HepG2 (cell line): ENCODE data around the gene LEPROT. TPM values are rescaled to one million over a fixed set of nuclear protein-coding genes. Genes with fewer than 3 reads are reported as not detected.
A peak's percentile ranks its signal among the peaks of the same experiment; 100 is the strongest.

Experiments
- ATAC-seq: fragments of 200-7000 bp; cut with Tn5 transposase; 3 replicates; pipeline ENCODE4 v1.9.1; 2020; ENCODE audit warnings: mild to moderate bottlenecking, moderate library complexity
- BruUV-seq: library from RNA; stranded (reverse); fragments of 400-500 nt; replicated peaks from 2 replicates; lab custom pipeline; 2021; lab: Mats Ljungman, UMichigan
- CTCF ChIA-PET: fragments of 300-600 bp; formaldehyde crosslinking; extraction: SDS; loops from one replicate; lab custom pipeline; 2021; ENCODE audit warnings: low total read pairs, inconsistent platforms, low intra/inter-chr PET ratio; lab: Yijun Ruan, JAX
- POLR2A ChIA-PET: fragments of 350-600 bp; sonication (Branson Sonifier 250); formaldehyde crosslinking; loops from one replicate; lab custom pipeline; 2020; ENCODE audit warnings: antibody characterized with exemption, inconsistent platforms; lab: Yijun Ruan, JAX
- DNase-seq: peaks from one replicate; pipeline ENCODE4 v3.0.0-alpha.2; 2015; ENCODE audit warnings: low spot score
- FAIRE-seq: peaks from 3 replicates; lab custom pipeline; 2011; peaks lifted over from hg19 to GRCh38; lab: Jason Lieb, UNC
- H2AFZ ChIP-seq: one replicate; pipeline ENCODE4 v1.6.1; 2011; ENCODE audit warnings: low read length, inconsistent platforms
- H3K27ac ChIP-seq: fragments of 300-600 bp; 3 replicates; pipeline ENCODE4 v1.8.0; 2011; ENCODE audit warnings: mixed run types, mild to moderate bottlenecking, mixed read lengths, low read length, inconsistent platforms; ENCODE audit not compliant: insufficient read depth; ENCODE audit errors: extremely low read length
- H3K27me3 ChIP-seq, 2 experiments: fragments of 200-600 bp in 1 of 2; 2 replicates in 1 of 2; 3 replicates in 1 of 2; pipeline versions ENCODE4 v1.6.0 to v1.8.0; 2011; ENCODE audit warnings: low read length in 2 of 2, mild to moderate bottlenecking in 2 of 2, moderate library complexity in 2 of 2, inconsistent platforms in 1 of 2; ENCODE audit not compliant: insufficient read depth in 2 of 2, control insufficient read depth in 1 of 2
- H3K36me3 ChIP-seq, 2 experiments: fragments of 200-600 bp in 1 of 2; replicated peaks in 1 of 2; 2 replicates in 1 of 2; 3 replicates in 1 of 2; pipeline versions ENCODE4 v1.5.1 to v1.8.0; 2011; ENCODE audit warnings: low read length in 2 of 2, inconsistent platforms in 1 of 2; ENCODE audit not compliant: insufficient read depth in 2 of 2, control insufficient read depth in 1 of 2
- H3K4me1 ChIP-seq: 2 replicates; pipeline ENCODE4 v1.5.1; 2012; ENCODE audit warnings: low read length, inconsistent platforms; ENCODE audit not compliant: insufficient read depth
- H3K4me2 ChIP-seq: 2 replicates; pipeline ENCODE4 v1.6.0; 2011; ENCODE audit warnings: low read depth, low read length, inconsistent platforms
- H3K4me3 ChIP-seq, 3 experiments: fragments of 200-600 bp in 1 of 3; sonication (generic), shearing (Covaris generic) in 1 of 3; replicated peaks in 1 of 3; 2 replicates each; pipeline ENCODE4 v1.5.1; 2011 to 2016; ENCODE audit warnings: low read length in 3 of 3, inconsistent platforms in 2 of 3, low read depth in 2 of 3, mild to moderate bottlenecking in 2 of 3, control low read depth in 1 of 3, mixed read lengths in 1 of 3; ENCODE audit not compliant: insufficient read depth in 1 of 3
- H3K79me2 ChIP-seq: one replicate; pipeline ENCODE4 v1.6.1; 2011; ENCODE audit warnings: low read length, inconsistent platforms; ENCODE audit not compliant: insufficient read depth
- H3K9ac ChIP-seq: 2 replicates; pipeline ENCODE4 v1.6.0; 2011; ENCODE audit warnings: mild to moderate bottlenecking, low read depth, low read length, inconsistent platforms; ENCODE audit not compliant: insufficient read depth
- H3K9me3 ChIP-seq: 2 replicates; pipeline ENCODE4 v1.5.1; 2012; ENCODE audit warnings: mild to moderate bottlenecking, low read length
- H4K20me1 ChIP-seq: 2 replicates; pipeline ENCODE4 v1.6.0; 2011; ENCODE audit warnings: inconsistent platforms, mild to moderate bottlenecking, low read length, moderate library complexity; ENCODE audit not compliant: insufficient read depth
- AKAP8 ChIP-seq: sonication (generic); formaldehyde crosslinking; IDR thresholded peaks from 2 replicates; pipeline ENCODE4 v1.5.1; 2020; ENCODE audit warnings: mild to moderate bottlenecking, missing genetic modification reagents
- ATF7 ChIP-seq, 2 experiments: fragments of 450-650 bp in 1 of 2; sonication (generic) in 1 of 2; formaldehyde crosslinking in 1 of 2; IDR thresholded peaks; 2 replicates each; pipeline versions ENCODE4 v1.4.0 to v1.6.1; 2016 to 2020; ENCODE audit warnings: antibody characterized with exemption in 1 of 2, mild to moderate bottlenecking in 1 of 2, missing genetic modification reagents in 1 of 2
- CC2D1A ChIP-seq: sonication (generic); formaldehyde crosslinking; IDR thresholded peaks from 2 replicates; pipeline ENCODE4 v1.8.1; 2023; ENCODE audit warnings: mild to moderate bottlenecking, missing genetic modification reagents
- ESRRA ChIP-seq: sonication (generic); formaldehyde crosslinking; IDR thresholded peaks from 2 replicates; pipeline ENCODE4 v1.5.1; 2020; ENCODE audit warnings: mild to moderate bottlenecking, low read depth, missing genetic modification reagents
- FIP1L1 ChIP-seq: fragments of 200-400 bp; formaldehyde crosslinking; IDR thresholded peaks from 2 replicates; pipeline ENCODE4 v1.6.1; 2018; ENCODE audit warnings: low read depth, mild to moderate bottlenecking, low read length, moderate library complexity, borderline replicate concordance; ENCODE audit not compliant: insufficient read depth
- FOSL2 ChIP-seq: sonication (generic); formaldehyde crosslinking; IDR thresholded peaks from 2 replicates; pipeline ENCODE4 v1.4.0; 2020; ENCODE audit warnings: missing genetic modification reagents
- HOXA3 ChIP-seq: sonication (generic); formaldehyde crosslinking; IDR thresholded peaks from 2 replicates; pipeline ENCODE4 v1.5.0; 2020; ENCODE audit warnings: missing genetic modification reagents
- MEIS2 ChIP-seq: sonication (generic); formaldehyde crosslinking; IDR thresholded peaks from 2 replicates; pipeline ENCODE4 v1.9.0; 2021; ENCODE audit warnings: mild to moderate bottlenecking, missing genetic modification reagents
- MYNN ChIP-seq: sonication (generic); formaldehyde crosslinking; IDR thresholded peaks from 2 replicates; pipeline ENCODE4 v1.4.0; 2020; ENCODE audit warnings: mild to moderate bottlenecking, low read depth, missing genetic modification reagents
- NFRKB ChIP-seq: fragments of 450-650 bp; IDR thresholded peaks from 2 replicates; pipeline ENCODE4 v1.6.1; 2017
- POGZ ChIP-seq: sonication (generic); formaldehyde crosslinking; IDR thresholded peaks from 2 replicates; pipeline ENCODE4 v1.4.0; 2020; ENCODE audit warnings: mild to moderate bottlenecking, missing genetic modification reagents
- RCOR2 ChIP-seq: IDR thresholded peaks from 2 replicates; pipeline ENCODE4 v1.6.1; 2016; ENCODE audit warnings: missing biosample characterization, missing genetic modification reagents
- SIX1 ChIP-seq: sonication (generic); formaldehyde crosslinking; IDR thresholded peaks from 2 replicates; pipeline ENCODE4 v1.4.0; 2020; ENCODE audit warnings: missing genetic modification reagents, borderline replicate concordance
- TARDBP ChIP-seq: sonication (generic); formaldehyde crosslinking; IDR thresholded peaks from 2 replicates; pipeline ENCODE4 v1.8.0; 2022; ENCODE audit warnings: mild to moderate bottlenecking, missing genetic modification reagents
- TBX3 ChIP-seq: fragments of 450-650 bp; IDR thresholded peaks from 2 replicates; pipeline ENCODE4 v1.6.1; 2017; ENCODE audit warnings: antibody characterized with exemption, mild to moderate bottlenecking, inconsistent platforms, borderline replicate concordance
- TEAD2 ChIP-seq: sonication (generic); formaldehyde crosslinking; IDR thresholded peaks from 2 replicates; pipeline ENCODE4 v1.9.0; 2021; ENCODE audit warnings: missing genetic modification reagents
- ZBTB2 ChIP-seq: sonication (generic); formaldehyde crosslinking; IDR thresholded peaks from 2 replicates; pipeline ENCODE4 v1.8.0; 2022; ENCODE audit warnings: low read depth, missing genetic modification reagents
- ZNF331 ChIP-seq: sonication (generic); formaldehyde crosslinking; IDR thresholded peaks from 2 replicates; pipeline ENCODE4 v1.4.0; 2020; ENCODE audit warnings: missing genetic modification reagents
- ZNF770 ChIP-seq: sonication (generic); formaldehyde crosslinking; IDR thresholded peaks from 2 replicates; pipeline ENCODE4 v1.5.0; 2020; ENCODE audit warnings: mild to moderate bottlenecking, missing genetic modification reagents
- ZNF790 ChIP-seq: sonication (generic); formaldehyde crosslinking; IDR thresholded peaks from 2 replicates; pipeline ENCODE4 v1.8.0; 2022; ENCODE audit warnings: missing genetic modification reagents, mild to moderate bottlenecking, borderline replicate concordance
- ZNF792 ChIP-seq: IDR thresholded peaks from 2 replicates; pipeline ENCODE4 v1.6.1; 2016
- ZNF878 ChIP-seq: sonication (generic); formaldehyde crosslinking; IDR thresholded peaks from 2 replicates; pipeline ENCODE4 v1.8.1; 2023; ENCODE audit warnings: mild to moderate bottlenecking, missing genetic modification reagents, moderate library complexity
- WGBS: methylation state at CpG from one replicate; pipeline ENCODE4 v1.1.6; 2017; ENCODE audit warnings: low lambda C conversion rate; 5-methylcytosine and 5-hydroxymethylcytosine counted together
- in situ Hi-C: cut with HindIII; loops from 2 replicates; pipeline ENCODE4 v1.10.0; 2017; ENCODE audit warnings: low pct_unique_long_range_greater_than_20kb; ENCODE audit not compliant: extremely low pct_ligation_motif_present
- intact Hi-C: fragments of 100-400 bp; cut with micrococcal nuclease; formaldehyde crosslinking; loops from one replicate; pipeline ENCODE4 v1.10.0; 2022; ENCODE audit not compliant: unreplicated experiment
- polyA plus RNA-seq, 8 experiments: library from polyadenylated mRNA; depleted of rRNA in 3 of 8; stranded (reverse) in 7 of 8; unstranded in 1 of 8; fragments of >200 nt; fragmentation: Illumina TruSeq in 4 of 8; extraction: Trizol in 4 of 8; gene quantifications; 2 replicates each; pipeline versions ENCODE4 v1.2.1 to v1.2.3, GENCODE V29; 2011 to 2016; ENCODE audit warnings: low read depth in 4 of 8, missing spikeins in 1 of 8, mixed read lengths in 1 of 8; ENCODE audit not compliant: insufficient read depth in 1 of 8
- total RNA-seq, 5 experiments: library from RNA; depleted of rRNA; stranded (reverse); fragments of >200 nt; fragmentation: Illumina TruSeq; extraction: Trizol; gene quantifications; 2 replicates each; pipeline ENCODE4 v1.2.3, GENCODE V29; 2016; ENCODE audit warnings: low read depth in 1 of 5
- TF ChIP-seq, protein P1 (sequence below): sonication (generic); formaldehyde crosslinking; conservative IDR thresholded peaks from 2 replicates; pipeline ENCODE4 v1.4.0; 2020; ENCODE audit warnings: missing genetic modification reagents

LEPROT gene
- total and polyA plus RNA-seq, 2 of the 13 experiments (the other 11 are each of a cell fraction or from before 2014, with no cell fraction given): 36.8 to 51.4 TPM

DNA sequence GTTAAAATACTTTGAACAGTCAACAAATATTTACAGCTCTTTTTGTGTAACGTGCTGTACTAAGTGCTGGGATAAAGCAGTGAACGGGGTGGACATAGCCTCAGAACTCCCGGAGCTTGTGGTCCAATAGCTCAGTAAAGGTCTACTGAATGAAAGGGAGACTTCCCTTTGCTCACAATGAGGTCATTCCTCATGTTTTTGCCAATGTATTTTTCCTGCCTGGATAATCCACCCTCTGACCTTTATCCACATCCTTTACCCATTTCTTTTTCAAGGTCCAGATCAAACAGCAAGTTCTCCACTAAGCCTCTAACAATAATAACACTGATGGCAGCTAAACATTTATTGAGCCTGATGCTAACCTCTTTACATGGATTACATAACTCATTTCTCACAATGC, 55.9 kb downstream of the LEPROT start:
- peak overlapping the region; percentile 25; the same call in 1 of the 2 replicates for H3K4me2 ChIP-seq
- ATAC-seq: peak; percentile 95
- H3K4me3 ChIP-seq: no peak overlapping the region
- peak overlapping the region; percentile 80 for H3K27ac ChIP-seq
- peak; percentile 62 for FAIRE-seq
- no peaks in the 10 kb centered on the region for H3K79me2 ChIP-seq
- POLR2A ChIA-PET: interaction anchor here (1.1 to 2.5 kb wide), 3 partner anchors 8 to 56 kb away, joined by 3 to 17 read pairs (median 7); partner anchors contain the start of genes LEPR and LEPROT
- H3K9ac ChIP-seq: 0 out of 2 replicates have a peak overlapping the region, but pooled peaks have one; percentile 9
- in situ Hi-C loops: no loop called here
- peak; percentile 75 for DNase-seq
- H3K36me3 ChIP-seq: no peaks in the 10 kb centered on the region
- H3K9me3 ChIP-seq: no peaks in the 10 kb centered on the region
- no TSS peak for BruUV-seq
- H3K4me1 ChIP-seq: peaks cover 74% of the 10 kb centered on the region
- no peaks in the 10 kb centered on the region for H3K27me3 ChIP-seq
- no peaks in the 10 kb centered on the region for H4K20me1 ChIP-seq
- CTCF ChIA-PET: no interaction called here
- WGBS: 0% methylated on average over 3 of the region's 3 CpGs
- intact Hi-C loops: no loop called here
- H2AFZ ChIP-seq: no peak overlapping the region
- TF ChIP-seq ZNF331 (CRISPR knock-in tag) (peak; percentile 23; the same call in 1 of the 2 replicates), ZNF792 (CRISPR knock-in tag) (no peak), TBX3 (no peak), SIX1 (0 out of 2 replicates have a peak, but pooled peaks have one; percentile 18), ATF7 (IDR thresholded peaks at IDR 0.05) (peak; percentile 66), ATF7 (CRISPR knock-in tag; IDR thresholded peaks at IDR 0.05) (peak; percentile 69; the same call in 1 of the 2 replicates), NFRKB (no peak), MEIS2 (CRISPR knock-in tag) (0 out of 2 replicates have a peak, but pooled peaks have one; percentile 58), POGZ (peak; percentile 74; the same call in 1 of the 2 replicates), ZNF790 (CRISPR knock-in tag) (no peak), CC2D1A (CRISPR knock-in tag) (no peak), ZNF770 (no peak), TEAD2 (no peak), TARDBP (CRISPR knock-in tag) (no peak; the same call in 1 of the 2 replicates), MYNN (CRISPR knock-in tag) (no peak), ESRRA (CRISPR knock-in tag) (0 out of 2 replicates have a peak, but pooled peaks have one; percentile 49), FOSL2 (0 out of 2 replicates have a peak, but pooled peaks have one; percentile 5), FIP1L1 (no peak), HOXA3 (peak; percentile 52; the same call in 1 of the 2 replicates), ZNF878 (CRISPR knock-in tag) (peak; percentile 57; the same call in 1 of the 2 replicates), ZBTB2 (no peak), AKAP8 (no peak), RCOR2 (no peak)
- TF ChIP-seq, protein P1, sequence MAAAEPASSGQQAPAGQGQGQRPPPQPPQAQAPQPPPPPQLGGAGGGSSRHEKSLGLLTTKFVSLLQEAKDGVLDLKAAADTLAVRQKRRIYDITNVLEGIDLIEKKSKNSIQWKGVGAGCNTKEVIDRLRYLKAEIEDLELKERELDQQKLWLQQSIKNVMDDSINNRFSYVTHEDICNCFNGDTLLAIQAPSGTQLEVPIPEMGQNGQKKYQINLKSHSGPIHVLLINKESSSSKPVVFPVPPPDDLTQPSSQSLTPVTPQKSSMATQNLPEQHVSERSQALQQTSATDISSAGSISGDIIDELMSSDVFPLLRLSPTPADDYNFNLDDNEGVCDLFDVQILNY: no peak
